NCI-H2081 (cell line): ENCODE results near the gene GRP.
A peak's percentile ranks its signal among the peaks of the same experiment; 100 is the strongest.

Experiments
- DNase-seq, 2 experiments: peaks; one replicate each; lab custom pipeline; 2025; lab: John Stamatoyannopoulos, UW

GRP gene

DNA sequence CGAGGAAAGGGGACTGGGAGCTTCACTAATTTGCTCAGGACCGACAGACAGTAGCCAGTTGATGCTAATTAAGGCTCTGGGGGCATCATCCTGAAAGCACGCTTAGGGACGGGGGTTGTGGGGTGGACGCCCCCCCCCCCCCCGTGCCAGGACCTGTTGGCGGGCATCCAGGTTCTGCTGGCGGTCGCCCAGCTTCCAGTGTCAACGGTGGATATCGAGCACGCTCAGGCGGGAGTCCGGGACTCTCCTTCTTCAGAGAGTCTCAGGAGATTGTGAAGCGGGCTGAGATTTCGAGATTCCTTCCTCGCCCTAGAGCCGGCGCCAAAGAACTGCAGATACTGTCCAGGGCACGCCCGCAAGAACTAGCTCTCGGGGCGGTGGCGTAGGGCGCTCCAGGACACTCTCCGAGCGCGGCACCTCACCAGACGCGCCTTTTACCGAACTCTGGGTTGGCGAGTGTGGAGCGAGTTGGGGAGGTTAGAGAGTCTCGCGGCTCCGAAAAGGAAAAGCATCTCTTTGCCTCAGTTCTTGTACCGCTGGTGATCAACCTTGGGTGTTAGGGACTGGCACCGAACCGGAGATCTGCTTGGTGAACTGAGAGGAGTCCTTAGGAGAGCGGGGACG lies 47.7 kb downstream of the GRP start:
- no peak for DNase-seq

DNA sequence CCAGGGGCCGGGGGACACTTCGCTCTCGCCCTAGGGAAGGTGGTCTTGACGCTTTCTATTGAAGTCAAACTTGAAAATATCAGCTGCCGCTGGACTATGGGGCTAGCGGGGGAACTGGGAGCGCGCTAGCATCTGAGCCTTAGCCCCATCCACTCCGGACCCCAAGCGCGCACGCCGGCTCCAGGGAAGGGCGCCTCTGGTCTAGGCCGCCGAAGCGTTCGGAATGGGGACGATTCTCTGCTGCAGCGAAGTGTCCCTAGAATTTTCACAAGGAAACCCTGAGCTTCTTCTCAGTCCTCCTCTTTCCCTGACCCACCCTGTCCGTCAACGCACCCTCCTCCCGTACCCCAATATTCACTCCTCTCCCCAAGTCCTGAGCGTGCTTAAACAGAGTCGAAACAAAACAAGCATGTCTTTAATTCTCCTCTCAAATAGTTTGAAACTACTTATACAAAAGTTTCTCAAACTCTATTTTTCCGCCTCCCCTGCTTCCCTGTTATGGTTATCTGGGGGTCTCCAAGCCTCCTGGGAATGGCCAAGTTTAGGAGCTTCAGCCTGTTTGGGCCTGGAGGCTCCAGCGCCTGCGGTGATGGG lies 48.3 kb downstream of the GRP start:
- no peak for DNase-seq

DNA sequence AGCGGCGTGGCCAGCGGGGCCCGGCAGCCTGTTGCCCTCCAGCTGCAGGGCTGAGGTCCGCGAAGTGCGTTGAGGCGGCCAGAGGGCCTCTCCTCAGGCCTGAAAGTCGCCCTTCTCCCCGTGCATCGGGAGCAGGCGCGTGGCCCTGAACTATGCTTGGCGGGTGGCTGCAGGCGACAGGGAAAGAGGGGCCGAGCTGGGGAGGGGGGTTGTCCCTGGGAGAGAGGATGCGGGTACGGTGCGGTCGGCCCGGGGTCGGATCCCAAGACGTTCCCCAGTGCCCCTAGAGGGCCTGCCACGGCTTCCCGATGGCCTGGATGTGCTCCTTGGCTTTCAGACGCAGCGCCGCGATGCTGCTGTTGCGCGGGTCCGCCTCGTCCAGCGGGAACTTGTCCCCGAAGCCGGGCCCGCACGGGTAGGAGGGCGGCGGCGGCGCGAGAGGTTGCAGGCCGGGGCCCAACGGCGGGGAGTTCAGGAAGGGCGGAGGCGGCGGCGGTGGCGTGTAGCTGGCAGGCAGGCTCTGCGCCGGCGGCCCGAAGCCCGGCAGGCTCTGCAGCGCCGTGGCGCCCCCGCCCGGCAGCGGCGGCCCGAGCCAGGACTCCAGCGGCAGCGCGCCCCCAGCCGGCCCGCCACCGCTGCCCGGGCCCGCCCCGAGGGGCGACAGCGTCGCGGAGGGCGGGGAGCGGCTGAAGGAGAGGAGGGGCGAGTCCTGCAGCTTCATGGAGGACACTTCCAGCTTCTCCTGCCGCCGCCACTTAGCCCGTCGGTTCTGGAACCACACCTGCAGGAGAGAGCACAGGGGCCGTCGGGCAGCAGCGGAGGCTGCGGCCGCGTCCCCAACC lies 49.0 kb downstream of the GRP start:
- peak in 1 of 2 experiments; percentile 10 for DNase-seq

DNA sequence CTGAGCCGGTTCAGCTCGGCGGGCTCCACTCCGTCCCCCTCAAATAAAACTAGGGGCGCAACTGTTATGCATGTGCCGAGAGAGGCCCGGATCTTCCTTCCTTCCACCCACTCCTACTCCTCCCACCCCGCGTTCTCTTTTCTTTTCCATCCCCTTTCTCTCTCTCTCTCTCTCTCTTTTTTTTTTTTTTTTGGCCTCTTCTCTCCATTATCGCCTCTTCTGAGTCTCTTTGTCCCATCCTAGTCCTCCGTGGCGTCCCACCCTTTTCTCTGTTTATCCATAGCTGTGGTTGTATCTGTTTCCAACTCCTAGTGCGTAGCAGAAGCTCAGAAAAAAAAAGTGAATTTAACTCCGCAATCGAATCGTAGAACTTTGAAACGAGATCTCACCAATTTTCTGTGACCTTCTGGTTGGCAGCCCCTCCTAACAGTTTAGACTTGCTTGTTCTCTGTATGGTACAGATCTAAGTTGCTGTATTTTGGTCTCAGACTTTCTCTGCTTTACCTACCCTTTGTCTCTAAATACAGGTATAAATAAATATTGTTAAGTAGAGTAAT lies 49.7 kb downstream of the GRP start:
- no peak for DNase-seq

DNA sequence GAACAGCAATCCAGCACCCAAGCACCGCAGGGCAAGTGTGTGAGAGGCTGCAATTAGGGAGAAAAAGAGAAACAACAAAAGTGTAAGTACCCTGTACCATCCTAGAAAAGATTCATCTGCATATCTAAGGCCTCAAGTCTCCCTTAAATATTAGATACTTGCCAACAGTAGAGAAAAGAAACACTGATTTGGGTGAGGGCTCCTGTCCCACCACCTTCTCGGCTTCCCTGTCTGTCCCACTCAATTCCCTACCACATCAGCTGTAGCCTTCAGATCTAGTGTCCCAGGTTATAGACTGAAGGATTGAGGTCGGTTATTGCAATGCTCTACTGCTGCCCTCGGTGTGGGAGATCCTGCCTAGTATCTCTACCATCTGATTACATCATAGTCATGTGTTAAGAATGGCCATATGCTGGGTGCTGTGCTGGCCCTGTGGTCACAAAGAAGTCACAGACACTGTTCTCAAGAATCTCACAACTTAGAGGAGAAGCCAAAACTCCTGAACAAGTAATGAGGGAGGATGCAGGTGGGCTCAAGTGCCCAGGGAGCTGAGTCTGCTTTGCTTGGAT lies 50.8 kb downstream of the GRP start:
- no peak for DNase-seq

DNA sequence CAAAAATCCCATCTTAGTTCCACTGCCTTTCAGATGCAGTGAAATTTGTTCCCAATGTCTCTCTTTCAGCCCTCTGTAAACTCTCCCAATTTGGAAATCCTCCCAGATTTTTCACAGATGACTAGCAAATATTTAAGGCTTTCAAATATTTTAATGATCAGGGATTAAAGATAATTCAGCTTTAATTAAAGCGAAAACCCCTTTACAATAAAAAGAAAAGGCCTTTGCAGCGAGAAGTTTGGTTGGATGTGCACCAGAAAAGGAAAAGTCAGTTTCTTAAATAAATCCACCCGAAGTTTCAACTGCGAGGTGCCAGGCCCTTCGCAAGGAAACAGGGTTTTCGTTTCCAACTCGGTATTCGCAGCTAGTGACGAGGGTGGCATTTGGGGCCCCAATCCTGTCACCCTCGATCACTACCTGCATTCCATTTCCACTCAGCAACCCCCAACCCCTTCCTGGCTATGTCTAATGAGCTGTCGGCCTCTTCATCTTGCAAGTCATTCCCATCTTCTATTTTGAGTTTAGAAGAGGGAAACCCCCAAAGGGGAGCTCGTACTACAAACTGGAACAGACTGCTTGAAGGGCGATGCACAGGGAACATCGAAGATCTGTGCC lies 51.8 kb downstream of the GRP start:
- DNase-seq: no peak

DNA sequence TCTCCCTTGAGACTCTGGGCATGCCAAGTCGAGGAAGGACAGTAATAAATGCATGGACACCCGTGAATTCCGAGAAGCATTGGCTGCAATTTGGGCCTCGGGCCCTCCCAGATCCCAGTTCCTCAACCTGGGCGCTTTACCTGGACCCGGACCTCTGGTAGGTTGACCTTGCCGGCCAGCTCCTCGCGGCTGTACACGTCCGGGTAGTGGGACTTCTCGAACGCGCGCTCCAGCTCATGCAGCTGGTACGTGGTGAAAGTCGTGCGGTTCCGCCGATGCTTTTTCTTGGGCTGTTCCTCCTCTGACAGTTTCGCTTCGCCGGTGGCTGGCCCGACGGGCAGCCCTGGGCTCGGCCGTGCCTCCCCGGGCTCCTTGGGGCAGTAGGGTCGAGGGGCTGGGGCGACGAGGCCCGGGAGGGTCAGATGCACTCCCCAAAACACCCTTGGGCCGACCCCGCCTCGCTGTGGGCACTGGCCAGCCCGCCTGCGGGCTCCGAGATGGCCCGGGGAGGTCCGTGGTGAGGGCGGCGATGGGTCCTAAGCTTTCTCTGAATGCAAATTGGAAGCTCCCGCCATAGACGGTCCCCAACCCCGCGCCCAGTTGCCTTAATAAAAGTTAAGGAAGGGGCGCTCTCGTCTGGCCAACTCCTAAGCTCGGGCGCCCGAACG lies 52.4 kb downstream of the GRP start:
- DNase-seq: no peak

DNA sequence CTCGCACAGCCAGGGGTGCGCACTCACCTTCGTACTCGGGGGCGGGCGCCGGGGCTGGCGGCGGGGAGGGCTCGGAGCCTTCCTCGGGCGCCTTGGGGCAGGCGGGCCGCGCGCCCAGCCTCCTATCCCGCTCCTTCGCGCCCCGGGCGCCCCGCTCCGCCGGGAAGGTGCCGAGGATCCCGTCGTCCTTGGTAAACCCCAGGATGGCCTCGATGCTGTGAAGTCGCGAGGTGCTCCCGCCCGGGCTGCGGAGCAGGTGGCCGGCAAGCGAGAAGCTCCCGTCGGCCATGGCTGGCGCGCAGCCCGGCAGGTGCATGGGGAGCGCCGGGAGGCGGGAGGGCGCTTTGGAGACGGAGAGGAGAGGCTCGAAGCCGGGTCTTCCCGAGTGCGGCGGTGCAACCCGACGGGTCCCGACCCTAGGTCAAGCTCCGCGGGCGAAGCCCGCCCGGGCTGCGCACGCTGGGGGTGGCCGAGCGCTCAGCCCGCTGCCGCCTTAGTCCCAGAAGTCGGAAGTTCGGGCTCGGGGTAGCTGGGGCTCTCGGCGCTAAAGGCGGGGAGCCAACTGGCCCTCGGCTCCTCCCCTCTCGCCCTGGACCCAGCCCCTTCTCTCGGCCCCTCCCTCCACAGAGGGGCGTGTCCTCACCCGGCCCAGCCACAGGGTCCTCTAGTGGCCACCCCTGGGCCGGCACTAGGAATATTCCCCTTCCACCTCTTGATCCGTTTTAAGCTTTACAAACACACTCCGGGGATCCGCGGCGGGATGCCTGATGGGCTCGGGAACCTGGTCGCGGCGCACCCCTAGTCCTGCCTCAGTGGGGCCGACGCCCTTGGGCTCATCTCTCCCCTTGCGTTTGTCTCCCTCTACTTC lies 53.2 kb downstream of the GRP start, which contains the start of gene RAX:
Gene RAX, minus strand, starts transcription at position 564 of the 868 bp plus-strand sequence. Its CDS starts 248 bp downstream, at position 316.
- DNase-seq: no peak

DNA sequence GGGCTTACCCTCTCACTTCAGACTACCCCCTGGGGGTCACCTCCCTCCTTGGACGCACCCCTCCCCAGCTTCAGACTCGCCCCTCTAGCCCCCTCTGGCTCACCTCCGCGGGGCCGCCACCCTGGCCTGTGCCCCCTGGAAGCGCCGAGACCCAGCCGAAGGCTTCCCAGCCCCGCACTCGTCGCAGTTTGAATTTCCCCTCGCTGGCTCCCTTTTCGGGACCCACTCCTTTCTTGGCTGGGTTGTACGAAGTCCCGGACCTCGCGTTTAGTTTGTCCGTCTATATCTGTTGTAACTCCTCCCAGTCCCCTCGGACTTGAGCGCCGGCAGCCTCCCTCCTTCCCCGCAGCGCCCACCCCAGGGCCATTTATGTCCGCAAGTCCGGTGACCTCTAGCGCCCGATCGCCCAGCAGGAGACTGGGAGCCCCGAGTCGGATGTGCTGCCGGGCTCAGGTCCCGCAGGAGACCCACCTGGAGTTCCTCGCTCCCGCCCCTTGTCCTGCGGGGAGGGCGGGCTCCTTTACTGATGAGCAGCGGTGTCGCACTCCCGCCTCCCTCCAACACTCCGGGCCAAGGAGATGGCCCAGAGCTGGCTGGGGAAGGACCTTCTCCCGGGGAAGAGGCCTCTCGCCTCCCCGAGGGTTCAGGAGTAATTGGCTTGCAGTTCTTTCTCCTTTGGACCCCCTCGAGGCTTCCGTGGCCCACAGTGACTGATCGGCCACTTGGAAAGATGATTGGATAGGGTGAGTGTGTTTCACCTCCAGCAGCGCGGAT lies 54.0 kb downstream of the GRP start:
- DNase-seq: no peak

DNA sequence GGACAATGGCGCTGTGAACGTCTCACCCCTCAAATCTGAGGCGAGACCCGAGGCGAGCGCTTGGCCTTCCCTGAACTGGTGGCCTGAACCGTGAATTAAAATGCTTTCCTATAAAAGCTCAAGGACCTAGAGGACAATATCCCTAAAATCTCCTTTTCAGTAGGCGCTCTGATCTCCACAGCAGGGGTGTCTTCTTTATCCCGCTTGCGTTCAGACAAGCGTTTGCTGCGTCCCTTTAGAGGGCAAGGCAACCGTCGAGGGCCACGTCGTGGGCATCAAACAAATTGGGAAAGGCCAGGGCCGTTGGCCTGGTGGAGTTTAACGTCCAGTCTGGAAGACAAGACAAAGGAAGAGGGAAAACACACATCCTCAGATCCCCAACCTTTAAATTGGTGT lies 54.6 kb downstream of the GRP start:
- no peak for DNase-seq

DNA sequence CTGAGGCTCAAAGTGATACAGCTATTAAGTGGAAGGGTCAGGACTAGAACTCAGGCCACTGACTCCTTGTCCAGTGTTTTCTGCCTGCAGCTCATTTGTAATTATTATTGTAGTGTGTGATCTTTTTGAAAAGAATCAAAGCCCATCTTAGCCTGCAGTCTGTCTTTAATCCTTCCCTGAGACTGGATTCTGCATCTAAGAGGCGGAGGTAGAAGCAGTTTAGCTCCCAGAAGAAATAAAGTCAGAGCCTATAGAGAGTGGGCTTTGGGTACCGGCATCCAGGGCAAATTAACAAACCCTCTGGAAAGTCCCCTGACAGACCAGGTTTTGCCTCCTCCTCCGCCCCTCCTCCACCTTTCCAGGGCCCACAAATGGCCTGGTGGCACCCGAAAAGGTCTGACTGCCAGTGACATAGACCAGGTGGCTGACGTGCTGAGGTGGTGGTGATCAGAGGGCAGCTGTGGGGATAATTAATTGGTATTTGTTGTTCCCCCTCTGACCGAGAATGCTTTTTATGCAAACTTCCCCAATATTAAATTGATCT lies 55.5 kb downstream of the GRP start:
- DNase-seq: no peak

DNA sequence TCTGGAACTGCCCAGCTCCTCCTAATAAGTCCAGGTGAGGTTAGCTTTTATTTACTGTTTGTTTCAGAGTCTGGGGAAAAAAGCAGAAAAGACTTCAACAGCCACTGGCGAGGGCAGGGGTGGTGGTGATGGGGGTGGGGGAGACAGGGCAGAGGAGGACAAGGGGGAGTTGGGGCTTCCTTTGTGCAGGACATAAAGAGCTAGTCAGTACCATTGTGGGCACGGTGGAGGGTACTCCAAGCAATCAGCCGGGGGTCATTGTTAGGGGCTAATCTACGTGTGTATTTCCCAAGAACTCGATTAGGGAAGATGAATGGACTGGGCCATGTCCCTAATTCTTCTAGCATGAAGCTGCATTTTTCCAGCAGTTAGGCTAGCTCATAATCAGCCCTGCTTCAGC lies 56.1 kb downstream of the GRP start:
- DNase-seq: no peak

DNA sequence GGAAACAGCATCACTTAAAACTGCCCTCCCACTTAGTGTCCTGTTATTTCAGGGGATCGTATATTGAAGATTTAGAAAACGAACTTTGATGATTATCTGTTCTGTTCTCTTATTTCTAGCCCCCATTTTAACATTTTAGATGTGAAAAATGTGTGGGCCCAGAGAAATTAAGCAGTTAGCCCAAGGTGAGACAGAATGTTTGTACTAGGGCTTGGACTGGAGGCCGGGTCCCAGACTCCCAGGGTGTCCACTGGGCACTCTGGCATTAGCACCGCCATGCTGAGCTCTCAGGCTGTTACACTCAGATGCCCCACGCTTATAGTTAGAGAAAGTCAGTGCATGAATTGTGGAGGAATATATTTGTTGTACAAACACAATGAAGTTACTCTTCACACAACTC lies 58.8 kb downstream of the GRP start:
- no peak for DNase-seq

DNA sequence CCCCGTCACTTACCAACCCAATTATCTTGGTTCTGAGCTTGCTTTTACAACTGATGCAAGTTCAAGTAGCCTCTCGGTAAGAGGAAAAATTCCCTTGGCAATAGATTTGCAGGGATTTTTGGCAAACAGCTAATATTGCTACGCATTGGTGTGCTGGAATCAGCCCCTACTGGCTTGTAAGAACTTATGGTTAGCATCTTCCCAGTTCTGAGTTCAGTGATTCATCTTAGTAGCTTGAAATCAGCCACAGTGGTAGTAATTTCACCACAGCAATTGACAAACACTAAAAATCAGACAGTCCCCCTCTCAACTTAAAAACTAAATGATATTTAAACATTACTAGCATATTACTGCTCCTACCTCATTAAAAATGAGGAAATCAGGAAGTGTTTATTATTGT lies 59.2 kb downstream of the GRP start:
- DNase-seq: no peak

DNA sequence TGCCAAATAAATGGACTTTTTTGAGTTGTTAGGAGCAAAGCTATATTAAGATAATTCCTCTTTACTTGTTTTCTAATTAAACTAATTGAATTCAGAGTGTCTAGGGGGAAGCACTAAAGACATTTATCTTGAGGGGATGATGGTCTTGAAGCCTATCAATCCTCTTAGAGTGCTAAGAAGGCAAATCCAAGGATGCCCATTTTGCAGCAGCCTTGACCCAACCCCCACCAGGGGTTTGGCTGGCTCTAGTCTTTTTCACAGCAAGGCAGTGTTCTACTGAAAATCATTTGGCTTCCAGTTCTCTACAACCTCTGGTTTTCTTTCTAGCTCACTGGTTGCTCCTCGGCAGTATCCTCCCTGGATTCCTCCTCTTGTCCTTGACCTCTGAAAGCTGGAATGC lies 59.8 kb downstream of the GRP start:
- DNase-seq: no peak
